ENCODE data around the gene TRIP13. TPM values are rescaled to one million over a fixed set of nuclear protein-coding genes. Genes with fewer than 3 reads are reported as not detected.

Gene TRIP13
- total and polyA plus RNA-seq, 3 donors from 2014 or later, result 34.3 to 71.6 (median 49.1) TPM

DNA sequence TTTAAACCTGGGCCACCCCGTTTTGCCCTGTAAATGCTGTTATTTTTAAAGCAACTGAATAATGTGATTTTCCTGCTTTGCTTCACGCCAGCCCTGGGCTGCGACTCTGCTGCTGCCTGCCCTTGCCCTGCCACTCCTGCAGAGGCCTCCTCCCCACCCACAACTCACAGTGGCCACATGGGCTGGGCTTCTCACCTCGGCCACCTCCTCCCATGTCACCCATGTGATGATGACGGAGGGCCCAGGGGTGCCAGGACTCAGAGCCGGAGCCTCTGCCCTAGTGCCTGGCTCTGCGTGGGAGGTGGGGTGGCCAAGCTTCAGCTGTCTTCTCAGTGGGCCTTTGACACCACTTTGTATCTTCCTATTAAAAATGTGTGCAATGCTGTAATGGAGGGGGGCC lies 67.9 kb downstream of the TRIP13 start:
- Histone ChIP-seq H3K4me3 (no peak overlapping the region), H3K4me1 (peaks cover 18% of the 10 kb centered on the region), H3K27me3 (no peaks in the 10 kb centered on the region), H3K27ac (no peak overlapping the region), H3K9me3 (no peaks in the 10 kb centered on the region), H3K36me3 (ENCODE audit: low read depth, missing control alignments) (no peaks in the 10 kb centered on the region)
- TF ChIP-seq POLR2A (IDR thresholded peaks at IDR 0.05), result no peak
- TF ChIP-seq, protein P1, sequence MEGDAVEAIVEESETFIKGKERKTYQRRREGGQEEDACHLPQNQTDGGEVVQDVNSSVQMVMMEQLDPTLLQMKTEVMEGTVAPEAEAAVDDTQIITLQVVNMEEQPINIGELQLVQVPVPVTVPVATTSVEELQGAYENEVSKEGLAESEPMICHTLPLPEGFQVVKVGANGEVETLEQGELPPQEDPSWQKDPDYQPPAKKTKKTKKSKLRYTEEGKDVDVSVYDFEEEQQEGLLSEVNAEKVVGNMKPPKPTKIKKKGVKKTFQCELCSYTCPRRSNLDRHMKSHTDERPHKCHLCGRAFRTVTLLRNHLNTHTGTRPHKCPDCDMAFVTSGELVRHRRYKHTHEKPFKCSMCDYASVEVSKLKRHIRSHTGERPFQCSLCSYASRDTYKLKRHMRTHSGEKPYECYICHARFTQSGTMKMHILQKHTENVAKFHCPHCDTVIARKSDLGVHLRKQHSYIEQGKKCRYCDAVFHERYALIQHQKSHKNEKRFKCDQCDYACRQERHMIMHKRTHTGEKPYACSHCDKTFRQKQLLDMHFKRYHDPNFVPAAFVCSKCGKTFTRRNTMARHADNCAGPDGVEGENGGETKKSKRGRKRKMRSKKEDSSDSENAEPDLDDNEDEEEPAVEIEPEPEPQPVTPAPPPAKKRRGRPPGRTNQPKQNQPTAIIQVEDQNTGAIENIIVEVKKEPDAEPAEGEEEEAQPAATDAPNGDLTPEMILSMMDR (IDR thresholded peaks at IDR 0.05), result no peak
- 84 to 90% methylated on average over 7 of the region's 7 CpGs for WGBS, 2 donors
- intact Hi-C loops (cut with DNase I; ENCODE audit: low total_unique reads), result no loop called here
- DNase-seq, result no peak

DNA sequence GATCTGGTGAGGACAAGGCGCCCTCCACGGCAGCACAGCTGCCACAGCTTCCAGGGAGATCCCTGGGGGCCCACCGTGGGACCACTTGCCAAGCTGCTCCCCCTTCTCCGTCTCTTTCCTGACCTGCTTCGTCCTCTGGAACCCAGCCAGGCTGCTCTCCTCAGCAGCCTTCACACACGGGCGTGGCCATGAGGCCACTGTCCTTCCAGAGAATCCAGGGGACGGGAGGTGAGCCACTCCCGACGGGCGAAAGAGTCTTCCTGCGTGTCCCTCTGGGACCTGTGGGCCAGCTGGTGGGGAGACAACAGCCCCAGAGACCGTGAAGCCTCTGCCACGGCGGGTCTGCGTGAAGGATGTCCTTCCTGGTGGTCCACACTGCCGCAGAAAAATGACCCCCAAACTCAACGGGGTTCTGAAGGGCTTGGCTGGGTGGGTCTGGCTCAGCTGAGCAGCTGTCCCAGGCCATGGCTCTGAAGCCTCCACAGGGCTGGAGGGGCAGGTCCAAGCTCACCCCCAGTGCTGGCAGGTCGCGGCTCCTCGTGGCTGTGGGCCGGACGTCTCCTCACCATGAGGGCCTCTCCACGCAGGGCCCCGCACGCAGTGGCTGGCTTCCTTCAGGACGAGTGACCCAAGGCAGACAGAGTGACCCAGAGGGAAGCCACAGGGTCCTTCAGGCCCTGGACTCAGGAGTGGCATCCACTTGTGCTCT lies 68.5 kb downstream of the TRIP13 start:
- no peak for TF ChIP-seq POLR2A (IDR thresholded peaks at IDR 0.05)
- TF ChIP-seq, protein P1 (IDR thresholded peaks at IDR 0.05), result no peak
- no peak for DNase-seq
- WGBS, 2 donors, result 62 to 89% methylated on average over 4 to 27 of the region's 27 CpGs
- H3K27me3 ChIP-seq, result no peaks in the 10 kb centered on the region
- H3K4me3 ChIP-seq, result no peak overlapping the region
- no peak overlapping the region for H3K27ac ChIP-seq
- intact Hi-C loops (cut with DNase I; ENCODE audit: low total_unique reads), result no loop called here
- H3K36me3 ChIP-seq (ENCODE audit: low read depth, missing control alignments), result no peaks in the 10 kb centered on the region
- peaks cover 18% of the 10 kb centered on the region for H3K4me1 ChIP-seq
- H3K9me3 ChIP-seq, result no peaks in the 10 kb centered on the region

DNA sequence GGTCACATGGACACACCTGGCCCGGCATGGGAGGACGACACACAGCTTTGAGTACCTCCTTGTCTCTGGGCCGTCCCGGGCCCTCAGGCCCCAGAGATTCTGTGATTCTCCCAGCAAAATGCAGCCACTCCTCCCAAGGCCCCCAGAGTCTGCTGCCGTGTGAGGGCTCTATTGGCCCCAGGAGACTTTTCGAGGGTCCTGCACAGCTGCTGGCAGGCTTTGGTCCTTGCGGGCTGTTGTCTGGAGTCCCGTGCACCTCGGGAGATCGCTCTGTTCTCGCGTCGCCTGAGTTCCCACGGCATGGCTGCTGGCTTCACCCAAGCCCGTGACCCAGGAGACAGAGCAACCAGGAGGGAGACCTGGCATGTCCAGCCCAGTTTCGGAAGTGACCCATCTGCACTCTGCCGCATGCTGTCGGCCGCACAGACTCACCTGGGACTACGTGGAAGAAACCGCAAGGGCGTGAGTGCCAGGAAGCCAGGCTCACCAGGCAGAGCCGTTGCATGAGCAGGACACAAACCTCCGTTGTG lies 69.1 kb downstream of the TRIP13 start:
- H3K27ac ChIP-seq, result no peak overlapping the region
- WGBS, 2 donors, result 97% methylated on average over 24 of the region's 24 CpGs; no CpG with 5 or more reads in 1 of the 2 donors
- H3K4me3 ChIP-seq, result no peak overlapping the region
- TF ChIP-seq, protein P1 (IDR thresholded peaks at IDR 0.05), result no peak
- TF ChIP-seq POLR2A (IDR thresholded peaks at IDR 0.05), result no peak
- H3K9me3 ChIP-seq, result no peaks in the 10 kb centered on the region
- H3K4me1 ChIP-seq, result peaks cover 13% of the 10 kb centered on the region
- intact Hi-C loops (cut with DNase I; ENCODE audit: low total_unique reads), result no loop called here
- DNase-seq, result no peak
- H3K36me3 ChIP-seq (ENCODE audit: low read depth, missing control alignments), result no peaks in the 10 kb centered on the region
- H3K27me3 ChIP-seq, result no peaks in the 10 kb centered on the region

DNA sequence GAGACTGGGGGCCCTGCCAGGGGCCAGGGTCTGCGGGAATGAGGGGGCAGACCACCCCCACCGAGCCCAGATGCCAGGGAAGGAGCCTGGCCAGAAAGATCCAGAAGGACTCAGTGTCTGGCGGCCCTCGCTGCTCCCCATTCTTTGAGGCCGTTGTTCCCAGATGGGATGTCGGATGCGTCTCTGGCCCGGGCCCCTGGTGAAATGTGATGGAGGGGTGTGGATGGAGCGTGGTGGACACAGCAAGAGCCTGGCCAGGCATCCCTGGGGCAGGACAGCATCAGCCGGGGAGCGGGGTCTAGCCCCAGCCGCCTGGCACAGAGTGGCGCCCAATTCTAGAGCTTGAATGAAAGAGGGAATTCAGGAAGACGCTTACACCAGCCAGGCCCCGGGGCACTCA lies 69.7 kb downstream of the TRIP13 start:
- no peak overlapping the region for H3K27ac ChIP-seq
- 92 to 96% methylated on average over 15 of the region's 15 CpGs for WGBS, 2 donors
- H3K9me3 ChIP-seq, result no peaks in the 10 kb centered on the region
- H3K36me3 ChIP-seq (ENCODE audit: low read depth, missing control alignments), result no peaks in the 10 kb centered on the region
- H3K27me3 ChIP-seq, result no peaks in the 10 kb centered on the region
- TF ChIP-seq POLR2A (IDR thresholded peaks at IDR 0.05), result no peak
- TF ChIP-seq, protein P1 (IDR thresholded peaks at IDR 0.05), result no peak
- intact Hi-C loops (cut with DNase I; ENCODE audit: low total_unique reads), result no loop called here
- DNase-seq, result no peak
- no peak overlapping the region for H3K4me3 ChIP-seq
- H3K4me1 ChIP-seq, result peaks cover 7% of the 10 kb centered on the region

DNA sequence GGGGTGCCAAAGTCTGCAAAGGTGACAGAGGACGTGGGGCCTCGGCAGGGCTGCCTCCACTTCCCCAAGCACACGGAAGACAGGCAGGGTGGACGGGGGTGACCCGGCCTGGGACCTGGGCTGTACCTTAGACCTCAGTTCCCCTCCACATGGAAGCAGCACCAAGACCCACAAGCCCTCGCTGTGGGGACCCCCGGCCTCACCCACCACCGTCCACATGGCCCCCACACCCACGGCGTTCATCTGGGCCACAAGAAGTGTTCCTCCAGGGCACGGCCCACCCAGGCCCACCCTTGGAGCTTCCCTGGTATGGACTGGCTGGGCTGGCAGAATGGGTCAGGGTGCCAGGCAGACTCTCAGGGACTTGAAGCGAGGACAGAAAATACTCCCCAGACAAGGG lies 70.1 kb downstream of the TRIP13 start:
- DNase-seq, result no peak
- Histone ChIP-seq H3K27ac (no peak overlapping the region), H3K36me3 (ENCODE audit: low read depth, missing control alignments) (no peaks in the 10 kb centered on the region), H3K4me1 (peaks cover 7% of the 10 kb centered on the region), H3K27me3 (no peaks in the 10 kb centered on the region), H3K4me3 (no peak overlapping the region), H3K9me3 (no peaks in the 10 kb centered on the region)
- no peak for TF ChIP-seq POLR2A (IDR thresholded peaks at IDR 0.05)
- TF ChIP-seq, protein P1 (IDR thresholded peaks at IDR 0.05), result no peak
- intact Hi-C loops (cut with DNase I; ENCODE audit: low total_unique reads), result no loop called here
- WGBS, 2 donors, result 90 to 97% methylated on average over 4 to 12 of the region's 12 CpGs

Data from testis (tissue), 3 donors.